Measurements from ENCODE around the gene TMEM14B.
"Not testable (repeated sequence)": the region's sequence is repeated elsewhere in the genome, so short reads cannot be mapped to it uniquely, and the experiment has no call there.

Gene TMEM14B

DNA sequence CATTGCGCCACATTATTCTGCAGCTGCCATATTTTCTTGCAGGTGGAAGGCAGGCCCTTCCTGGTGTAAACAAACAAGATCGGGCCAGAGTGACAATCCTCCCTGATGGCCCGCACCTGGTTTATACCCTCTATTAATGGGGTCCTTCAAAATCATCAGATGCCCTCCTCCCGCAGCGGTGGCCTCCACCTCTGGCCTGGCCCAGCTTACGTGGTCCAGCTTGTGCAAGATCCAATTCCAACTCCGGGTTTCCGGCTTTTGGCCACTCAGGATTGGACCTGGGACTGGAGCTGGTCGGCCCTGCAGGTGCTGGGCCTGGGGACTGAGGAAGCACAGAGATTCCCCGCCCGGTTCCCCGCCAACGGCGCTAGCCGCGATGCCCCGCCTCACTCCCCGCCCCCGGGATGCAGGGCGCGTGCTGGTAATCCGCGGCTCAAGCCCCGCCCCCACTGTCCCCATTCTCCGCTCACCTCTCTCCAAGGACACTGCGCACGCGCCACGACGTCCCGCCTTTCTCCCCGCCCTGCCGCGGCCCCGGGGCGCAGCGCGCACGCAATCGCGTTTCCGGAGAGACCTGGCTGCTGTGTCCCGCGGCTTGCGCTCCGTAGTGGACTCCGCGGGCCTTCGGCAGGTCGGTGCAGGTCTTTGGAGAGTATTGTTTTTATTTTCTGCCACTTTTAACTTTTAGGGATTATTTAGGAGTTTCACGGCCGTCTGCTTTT lies at the start of gene TMEM14B:
Gene TMEM14B (plus strand): TSS at position 555 of the 722 bp plus-strand sequence. CDS start 1,441 bp downstream, outside the sequence.
- peak; percentile 57 for DNase-seq (ENCODE audit: low read depth)

GRCh38 chr6:10713962-10714361 lies 33.6 kb upstream of the TMEM14B start:
- no peak for DNase-seq (ENCODE audit: low read depth)

DNA sequence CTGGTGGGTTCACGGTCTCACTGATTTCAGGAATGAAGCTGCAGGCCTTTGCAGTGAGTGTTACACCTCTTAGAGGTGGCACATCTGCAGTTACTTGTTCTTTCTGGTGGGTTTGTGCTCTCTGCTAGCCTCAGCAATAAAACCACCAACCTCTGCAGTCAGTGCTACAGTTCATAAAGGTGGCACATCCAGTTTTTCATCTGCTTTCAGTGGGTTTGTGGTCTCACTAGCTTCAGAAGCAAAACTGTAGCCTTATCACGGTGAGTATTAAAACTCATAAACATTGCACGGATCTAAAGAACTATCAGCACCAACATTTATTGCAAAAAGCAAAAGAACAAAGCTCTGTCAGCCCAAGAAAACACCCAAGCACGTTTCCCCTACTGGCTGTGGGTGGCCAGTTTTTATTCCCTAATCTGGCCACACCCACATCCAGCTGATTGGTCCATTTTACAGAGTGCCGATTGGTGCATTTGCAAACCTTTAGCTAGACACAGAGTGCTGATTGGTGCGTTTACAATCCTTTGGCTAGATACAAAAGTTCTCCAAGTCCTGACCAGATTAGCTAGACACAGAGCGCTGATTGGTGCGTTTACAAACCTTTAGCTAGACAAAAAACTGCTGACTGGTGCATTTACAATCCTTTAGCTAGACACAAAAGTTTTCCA lies 28.2 kb upstream of the TMEM14B start:
- DNase-seq (ENCODE audit: low read depth), result no peak

DNA sequence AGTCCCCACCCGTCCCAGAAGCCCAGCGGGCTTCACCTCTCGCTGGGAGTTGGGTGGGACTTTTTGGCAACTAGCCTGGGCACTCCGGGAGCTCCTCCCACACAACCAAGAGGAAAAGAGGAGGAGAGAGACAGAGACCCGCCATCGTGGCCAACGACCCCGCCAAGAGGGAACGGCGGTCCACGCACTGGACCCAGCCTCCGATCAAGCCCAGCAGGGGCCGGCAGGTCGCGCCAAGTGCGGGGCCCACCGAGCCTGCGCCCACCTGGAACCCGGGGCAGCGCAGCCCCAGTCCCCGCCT lies 27.7 kb upstream of the TMEM14B start:
- DNase-seq (ENCODE audit: low read depth), result no peak

DNA sequence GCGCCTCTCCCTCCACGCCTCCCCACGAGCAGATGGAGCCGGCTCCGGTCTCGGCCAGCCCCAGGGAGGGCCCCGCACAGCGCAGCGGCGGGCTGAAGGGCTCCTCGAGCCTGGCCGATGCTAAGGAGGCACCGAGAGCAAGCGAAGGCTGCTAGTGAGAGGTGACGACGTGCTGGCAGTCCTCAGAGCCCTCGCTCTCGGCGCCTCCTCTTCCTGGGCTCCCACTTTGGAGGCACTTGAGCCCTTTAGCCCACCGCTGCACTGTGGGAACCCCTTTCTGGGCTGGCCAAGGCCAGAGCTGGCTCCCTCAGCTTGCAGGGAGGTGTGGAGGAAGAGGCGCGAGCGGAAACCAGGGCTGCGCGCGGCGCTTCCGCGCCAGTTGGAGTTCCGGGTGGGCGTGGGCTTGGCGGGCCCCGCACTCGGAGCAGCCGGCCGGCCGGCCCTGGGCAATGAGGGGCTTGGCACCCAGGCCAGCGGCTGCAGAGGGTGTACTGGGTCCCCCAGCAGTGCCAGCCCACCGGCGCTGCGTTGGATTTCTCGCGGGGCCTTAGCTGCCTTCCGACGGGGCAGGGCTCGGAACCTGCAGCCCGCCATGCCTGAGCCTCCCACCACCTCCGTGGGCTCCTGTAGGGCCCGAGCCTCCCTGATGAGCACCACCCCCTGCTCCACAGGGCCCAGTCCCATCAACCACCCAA lies 27.2 kb upstream of the TMEM14B start:
- no peak for DNase-seq (ENCODE audit: low read depth)

DNA sequence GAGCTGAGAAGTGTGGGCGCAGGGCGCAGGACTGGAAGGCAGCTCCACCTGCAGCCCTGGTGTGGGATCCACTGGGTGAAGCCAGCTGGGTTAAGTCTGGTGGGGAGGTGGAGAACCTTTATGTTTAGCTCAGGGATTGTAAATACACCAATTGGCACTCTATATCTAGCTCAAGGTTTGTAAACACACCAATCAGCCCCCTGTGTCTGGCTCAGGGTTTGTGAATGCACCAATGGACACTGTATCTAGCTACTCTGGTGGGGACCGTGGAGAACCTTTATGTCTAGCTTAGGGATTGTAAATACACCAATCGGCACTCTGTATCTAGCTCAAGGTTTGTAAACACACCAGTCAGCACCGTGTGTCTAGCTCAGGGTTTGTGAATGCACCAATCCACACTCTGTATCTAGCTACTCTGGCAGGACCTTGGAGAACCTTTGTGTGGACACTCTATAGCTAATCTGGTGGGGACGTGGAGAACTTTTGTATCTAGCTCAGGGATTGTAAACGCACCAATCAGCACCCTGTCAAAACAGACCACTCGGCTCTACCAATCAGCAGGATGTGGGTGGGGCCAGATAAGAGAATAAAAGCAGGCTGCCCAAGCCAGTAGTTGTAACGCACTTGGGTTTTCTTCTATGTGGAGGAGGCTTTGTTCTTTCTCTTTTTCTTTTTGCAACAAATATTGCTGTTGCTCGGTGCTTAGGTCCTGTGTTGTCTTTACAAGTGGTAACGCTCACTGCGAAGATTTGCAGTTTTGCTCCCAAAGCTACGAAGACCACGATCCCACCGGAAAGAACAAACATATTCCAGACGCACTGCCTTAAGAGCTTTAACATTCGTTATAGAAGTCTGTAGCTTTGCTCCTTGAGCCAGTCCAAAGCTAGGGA lies 26.4 kb upstream of the TMEM14B start:
- not testable (repeated sequence) for DNase-seq (ENCODE audit: low read depth)

GRCh38 chr6:10721850-10722569 lies 25.6 kb upstream of the TMEM14B start:
- DNase-seq (ENCODE audit: low read depth), result no peak

GRCh38 chr6:10722570-10722819 lies 25.1 kb upstream of the TMEM14B start:
- no peak for DNase-seq (ENCODE audit: low read depth)

DNA sequence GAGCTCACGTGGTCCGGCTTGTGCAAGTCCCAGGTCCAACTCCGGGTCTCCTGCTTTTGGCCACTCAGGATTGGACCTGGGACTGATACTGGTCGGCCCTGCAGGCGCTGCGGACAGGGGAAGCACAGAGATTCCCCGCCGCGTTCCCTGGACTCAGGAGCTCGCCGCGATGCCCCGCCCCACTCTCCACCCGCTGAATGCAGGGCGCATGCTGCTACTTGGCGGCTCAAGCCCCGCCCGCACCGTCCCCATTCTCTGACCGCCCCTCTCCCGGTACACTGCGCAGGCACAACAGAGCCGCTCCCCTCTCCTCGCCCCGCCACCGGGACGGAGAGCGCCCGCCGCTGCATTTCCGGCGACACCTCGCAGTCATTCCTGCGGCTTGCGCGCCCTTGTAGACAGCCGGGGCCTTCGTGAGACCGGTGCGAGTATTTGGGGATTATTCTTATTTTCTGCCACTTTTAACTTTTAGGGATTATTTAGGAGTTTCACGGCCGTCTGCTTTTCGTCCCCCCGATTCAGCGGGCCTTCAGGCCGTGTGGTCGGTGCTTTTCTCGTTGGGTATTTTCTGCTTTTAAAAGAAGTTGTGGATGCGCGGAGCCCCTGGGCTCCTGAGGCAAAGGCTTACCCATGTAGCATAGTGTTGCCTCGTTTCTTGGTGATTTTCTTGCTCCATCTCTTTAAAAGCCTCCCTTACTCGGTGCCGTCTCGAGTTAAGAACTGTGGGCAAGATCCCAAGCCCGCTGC lies 24.6 kb upstream of the TMEM14B start, which contains the start of gene TMEM14C:
Gene TMEM14C (plus strand): TSS at position 251 of the 747 bp plus-strand sequence. CDS start 1,544 bp downstream, outside the sequence.
- peak; percentile 91 for DNase-seq (ENCODE audit: low read depth)

GRCh38 chr6:10723567-10723881 lies 24.1 kb upstream of the TMEM14B start:
- DNase-seq (ENCODE audit: low read depth), result no peak

GRCh38 chr6:10725044-10725443 lies 22.6 kb upstream of the TMEM14B start:
- no peak for DNase-seq (ENCODE audit: low read depth)

DNA sequence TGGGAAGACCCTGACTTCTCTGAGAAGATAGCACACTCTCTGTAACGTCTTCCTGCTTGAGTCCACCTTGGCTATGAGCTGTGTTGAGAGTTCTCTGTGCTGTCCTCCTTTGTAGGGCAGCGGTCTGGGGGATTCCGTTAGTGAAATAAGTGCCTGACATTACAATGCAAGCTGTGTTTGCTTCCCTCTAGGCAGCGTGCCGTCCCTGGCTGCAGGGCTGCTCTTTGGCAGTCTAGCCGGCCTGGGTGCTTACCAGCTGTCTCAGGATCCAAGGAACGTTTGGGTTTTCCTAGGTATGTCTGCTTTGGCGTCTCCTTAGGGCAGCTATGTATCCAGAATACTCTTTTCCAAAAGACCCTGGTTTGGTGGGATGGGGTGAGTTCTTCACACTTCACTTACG lies 21.9 kb upstream of the TMEM14B start:
- DNase-seq (ENCODE audit: low read depth), result no peak

GRCh38 chr6:10730254-10730653 lies 17.4 kb upstream of the TMEM14B start:
- DNase-seq (ENCODE audit: low read depth), result no peak

DNA sequence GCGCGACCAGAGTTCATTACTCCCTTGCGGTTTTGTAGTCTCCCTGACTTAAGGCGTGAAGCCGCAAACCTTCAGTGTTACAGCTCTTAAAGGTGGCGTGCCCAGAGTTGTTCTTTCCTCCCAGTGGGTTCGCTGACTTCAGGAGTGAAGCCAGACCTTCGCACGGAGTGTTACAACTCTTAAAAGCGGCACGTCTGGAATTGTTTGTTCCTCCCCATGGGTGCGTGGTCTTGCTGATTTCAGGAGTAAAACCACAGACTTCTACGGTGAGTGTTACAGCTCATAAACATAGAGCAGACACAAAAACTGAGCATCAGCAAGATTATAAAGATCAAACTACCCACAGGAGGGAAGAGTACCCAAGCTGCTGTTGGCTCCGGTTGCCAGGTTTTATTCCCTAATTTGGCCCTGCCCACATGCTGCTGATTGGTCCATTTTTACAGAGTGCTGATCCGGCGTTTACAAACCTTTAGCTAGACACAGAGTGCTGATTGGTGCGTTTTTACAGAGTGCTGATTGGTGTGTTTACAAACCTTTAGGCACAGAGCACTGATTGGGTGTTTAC lies 14.4 kb upstream of the TMEM14B start:
- DNase-seq (ENCODE audit: low read depth), result no peak

- DNase-seq (ENCODE audit: low read depth), result no peak
Observed at GRCh38 chr6:10733863-10734262, 13.7 kb upstream of the TMEM14B start.

DNA sequence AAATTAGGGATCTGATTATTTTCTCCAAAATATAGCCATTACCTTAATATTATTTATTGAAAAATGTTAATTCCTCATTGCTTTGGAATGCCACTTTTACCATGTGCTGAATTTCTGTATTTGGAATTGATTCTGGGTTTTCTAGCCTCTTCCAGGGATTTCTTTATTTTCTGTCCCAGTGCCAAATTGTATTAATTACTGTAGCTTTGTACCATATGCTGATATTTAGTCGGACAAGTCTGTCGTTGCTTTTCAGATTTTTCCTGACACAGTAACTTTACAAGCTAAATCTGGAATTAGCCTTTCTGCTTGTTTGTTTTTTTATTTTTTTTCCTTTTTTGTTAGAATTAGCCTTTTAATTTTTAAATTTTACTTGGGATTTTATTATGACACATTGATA lies 10.9 kb upstream of the TMEM14B start:
- DNase-seq (ENCODE audit: low read depth), result no peak

DNA sequence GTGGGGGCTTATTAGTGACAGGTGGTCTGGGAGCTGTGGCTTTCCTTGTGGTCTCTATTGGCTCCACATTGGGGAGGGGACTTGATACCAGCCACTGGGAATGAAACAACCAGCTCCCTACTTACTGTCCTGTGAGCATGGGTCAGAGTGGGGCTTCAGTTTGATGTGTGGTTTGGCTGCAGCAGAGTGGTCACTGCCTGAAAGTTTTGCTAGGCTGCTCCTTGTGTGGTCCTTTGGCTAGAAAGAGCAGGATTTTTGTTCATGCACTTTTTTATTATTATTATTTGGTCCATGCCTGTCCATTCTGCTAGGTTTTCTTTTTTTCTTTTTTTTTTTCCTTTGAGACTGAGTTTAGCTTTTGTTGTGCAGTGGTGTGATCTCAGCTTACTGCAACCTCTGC lies 7.5 kb upstream of the TMEM14B start:
- DNase-seq (ENCODE audit: low read depth), result no peak

- not testable (repeated sequence) for DNase-seq (ENCODE audit: low read depth)
Observed at GRCh38 chr6:10741643-10742042, 6.0 kb upstream of the TMEM14B start.

DNA sequence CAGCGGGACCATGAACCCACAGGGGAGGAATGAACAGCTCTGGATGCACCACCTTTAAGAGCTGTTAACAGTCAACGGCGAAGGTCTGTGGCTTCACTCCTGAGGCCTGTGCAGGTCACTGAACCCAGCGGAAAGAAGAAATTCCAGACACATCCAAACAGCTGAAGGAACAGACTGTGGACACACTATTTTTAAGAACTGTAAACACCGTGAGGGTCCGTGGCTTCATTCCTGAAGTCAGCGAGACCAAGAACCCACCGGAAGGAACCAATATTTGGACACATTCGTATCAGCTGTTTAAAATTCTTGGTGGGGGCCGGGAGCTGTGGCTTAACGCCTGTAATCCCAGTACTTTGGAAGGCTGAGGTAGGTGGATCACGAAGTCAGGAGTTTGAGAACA lies 5.4 kb upstream of the TMEM14B start:
- DNase-seq (ENCODE audit: low read depth), result no peak

DNA sequence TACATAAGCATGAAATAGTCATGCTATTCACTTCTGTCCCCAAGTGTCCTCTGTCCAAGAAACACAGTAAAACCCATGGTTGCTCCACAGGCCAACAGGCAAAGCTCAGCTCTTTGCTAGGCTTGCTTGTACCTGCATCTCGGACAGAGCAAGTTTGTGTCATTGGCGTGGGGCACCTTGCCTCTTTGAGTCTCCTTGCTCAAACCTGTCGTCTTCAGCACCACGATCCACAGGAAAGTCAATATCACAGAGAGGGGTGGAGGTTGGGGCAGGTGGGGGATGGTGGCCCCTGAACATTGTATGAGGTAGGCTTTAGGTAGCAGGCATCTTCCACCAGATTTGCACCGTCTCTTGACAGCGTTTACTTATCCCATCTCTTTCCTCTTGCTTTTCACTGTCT lies 4.1 kb upstream of the TMEM14B start:
- no peak for DNase-seq (ENCODE audit: low read depth)

DNA sequence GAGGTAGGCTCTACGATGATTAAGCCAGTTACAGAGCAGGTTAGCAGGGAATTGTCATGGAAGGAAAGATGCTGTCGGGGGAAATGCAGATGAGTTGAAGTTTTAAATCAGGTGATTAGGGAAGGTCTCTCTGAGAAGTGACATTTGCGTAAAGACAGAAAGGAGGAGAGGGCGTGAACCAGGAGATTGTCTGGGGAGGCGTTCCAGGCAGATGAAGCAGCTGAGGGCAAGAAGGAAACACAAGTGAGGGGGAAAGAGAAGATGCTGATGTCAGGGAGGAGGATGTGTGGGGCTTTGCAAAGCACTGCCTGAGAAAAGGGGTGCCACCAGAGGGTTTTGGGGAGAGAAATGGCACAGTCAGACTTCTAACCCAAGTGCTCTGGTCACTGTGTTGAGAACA lies 2.5 kb upstream of the TMEM14B start:
- DNase-seq (ENCODE audit: low read depth), result no peak

Data from GM04503 (cell line).